Measurements from ENCODE around the gene UGT1A4. TPM values are rescaled to one million over a fixed set of nuclear protein-coding genes. Genes with fewer than 3 reads are reported as not detected.

UGT1A4 gene
- total RNA-seq, 4 donors from 2014 or later = 2.0 to 9.0 (median 4.9) TPM

- H3K27ac ChIP-seq = peak overlapping the region; percentile 42 to 80 (median 70)
- WGBS, 2 donors (ENCODE audit: low coverage in 1 of 2) = 43 to 47% methylated on average over 6 to 11 of the region's 11 CpGs
- H3K4me3 ChIP-seq = no peak overlapping the region
Measured at GRCh38 chr2:233691443-233692433, 26.8 kb upstream of the UGT1A4 start.

GRCh38 chr2:233692648-233693047 lies 25.9 kb upstream of the UGT1A4 start, which contains the start of gene UGT1A6:
UGT1A6 (plus strand) TSS chr2:233692890; CDS start chr2:233693005, 115 bp downstream.
- WGBS, 2 donors (ENCODE audit: low coverage in 1 of 2) = 53 to 66% methylated on average over 2 to 4 of the region's 4 CpGs
- H3K27ac ChIP-seq = peak within 1 kb of the TSS; percentile 42 to 80 (median 70)

More at GRCh38 chr2:233691443-233692433, 26.8 kb upstream of the UGT1A4 start:
- peaks cover 0 to 37% (median 30%) of the 10 kb centered on the region in 4 donors for H3K4me1 ChIP-seq
- in situ Hi-C loops (cut with MboI; ENCODE audit: low pct_ligation_motif_present in 1 of 4, low pct_unique_long_range_greater_than_20kb in 1 of 4, low sequenced_read_pairs in 3 of 4) = no loop called here
- no peaks in the 10 kb centered on the region for H3K36me3 ChIP-seq
- no peaks in the 10 kb centered on the region for H3K9me3 ChIP-seq
- no peak for TF ChIP-seq CTCF (IDR thresholded peaks at IDR 0.05)
- no peak for TF ChIP-seq POLR2A (IDR thresholded peaks at IDR 0.05)
- peak in 2 of 3 donors; percentile 3 to 38 for TF ChIP-seq POLR2AphosphoS5 (IDR thresholded peaks at IDR 0.05)
- TF ChIP-seq EP300 (IDR thresholded peaks at IDR 0.05; ENCODE audit: low read depth) = no peak
- no peaks in the 10 kb centered on the region for H3K27me3 ChIP-seq
- intact Hi-C loops (cut with DNase I; ENCODE audit: low total_unique reads) = no loop called here
- peak; percentile 69 for DNase-seq

GRCh38 chr2:233693963-233694362 lies 24.6 kb upstream of the UGT1A4 start:
- Histone ChIP-seq H3K27me3 (no peaks in the 10 kb centered on the region), H3K4me3 (no peak overlapping the region), H3K27ac (no peak overlapping the region), H3K4me1 (peaks cover 0 to 31% (median 25%) of the 10 kb centered on the region in 4 donors), H3K36me3 (no peaks in the 10 kb centered on the region), H3K9me3 (no peaks in the 10 kb centered on the region)
- TF ChIP-seq CTCF (IDR thresholded peaks at IDR 0.05) = no peak
- TF ChIP-seq POLR2A (IDR thresholded peaks at IDR 0.05) = no peak
- TF ChIP-seq EP300 (IDR thresholded peaks at IDR 0.05; ENCODE audit: low read depth) = no peak
- TF ChIP-seq POLR2AphosphoS5 (IDR thresholded peaks at IDR 0.05) = no peak
- intact Hi-C loops (cut with DNase I; ENCODE audit: low total_unique reads) (no loop called here), in situ Hi-C loops (cut with MboI; ENCODE audit: low pct_ligation_motif_present in 1 of 4, low pct_unique_long_range_greater_than_20kb in 1 of 4, low sequenced_read_pairs in 3 of 4) (no loop called here)
- DNase-seq = no peak
- 57 to 69% methylated on average over 1 to 6 of the region's 6 CpGs for WGBS, 2 donors (ENCODE audit: low coverage in 1 of 2)

More at GRCh38 chr2:233692648-233693047, 25.9 kb upstream of the UGT1A4 start, which contains the start of gene UGT1A6:
- TF ChIP-seq CTCF (IDR thresholded peaks at IDR 0.05) = no peak
- no peak for TF ChIP-seq EP300 (IDR thresholded peaks at IDR 0.05; ENCODE audit: low read depth)
- Histone ChIP-seq H3K4me3 (no peak within 1 kb of the TSS), H3K4me1 (peaks cover 0 to 37% (median 30%) of the 10 kb centered on the region in 4 donors), H3K36me3 (no peaks in the 10 kb centered on the region), H3K9me3 (no peaks in the 10 kb centered on the region), H3K27me3 (no peaks in the 10 kb centered on the region)
- intact Hi-C loops (cut with DNase I; ENCODE audit: low total_unique reads) = no loop called here
- no peak for DNase-seq
- in situ Hi-C loops (cut with MboI; ENCODE audit: low pct_ligation_motif_present in 1 of 4, low pct_unique_long_range_greater_than_20kb in 1 of 4, low sequenced_read_pairs in 3 of 4) = no loop called here

GRCh38 chr2:233698740-233699139 lies 19.8 kb upstream of the UGT1A4 start:
- 68 to 75% methylated on average over 4 of the region's 4 CpGs for WGBS, 2 donors (ENCODE audit: low coverage in 1 of 2)
- Histone ChIP-seq H3K9me3 (no peaks in the 10 kb centered on the region), H3K27ac (no peak overlapping the region), H3K36me3 (no peaks in the 10 kb centered on the region), H3K4me3 (no peak overlapping the region), H3K27me3 (no peaks in the 10 kb centered on the region), H3K4me1 (peaks cover 0 to 8% (median 3%) of the 10 kb centered on the region in 4 donors)
- no peak for TF ChIP-seq POLR2AphosphoS5 (IDR thresholded peaks at IDR 0.05)
- no peak for TF ChIP-seq CTCF (IDR thresholded peaks at IDR 0.05)
- no peak for TF ChIP-seq POLR2A (IDR thresholded peaks at IDR 0.05)
- TF ChIP-seq EP300 (IDR thresholded peaks at IDR 0.05; ENCODE audit: low read depth) = no peak
- in situ Hi-C loops (cut with MboI; ENCODE audit: low pct_ligation_motif_present in 1 of 4, low pct_unique_long_range_greater_than_20kb in 1 of 4, low sequenced_read_pairs in 3 of 4) = no loop called here
- intact Hi-C loops (cut with DNase I; ENCODE audit: low total_unique reads) = no loop called here
- no peak for DNase-seq
